HG03571 (cell line): Measurements from ENCODE around the gene CAVIN2.

Experiments
- ATAC-seq: cut with Tn5 transposase; IDR thresholded peaks from one replicate; pipeline ENCODE4 v1.9.1; 2021; ENCODE audit not compliant: unreplicated experiment

Gene CAVIN2, protein sequence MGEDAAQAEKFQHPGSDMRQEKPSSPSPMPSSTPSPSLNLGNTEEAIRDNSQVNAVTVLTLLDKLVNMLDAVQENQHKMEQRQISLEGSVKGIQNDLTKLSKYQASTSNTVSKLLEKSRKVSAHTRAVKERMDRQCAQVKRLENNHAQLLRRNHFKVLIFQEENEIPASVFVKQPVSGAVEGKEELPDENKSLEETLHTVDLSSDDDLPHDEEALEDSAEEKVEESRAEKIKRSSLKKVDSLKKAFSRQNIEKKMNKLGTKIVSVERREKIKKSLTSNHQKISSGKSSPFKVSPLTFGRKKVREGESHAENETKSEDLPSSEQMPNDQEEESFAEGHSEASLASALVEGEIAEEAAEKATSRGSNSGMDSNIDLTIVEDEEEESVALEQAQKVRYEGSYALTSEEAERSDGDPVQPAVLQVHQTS

DNA sequence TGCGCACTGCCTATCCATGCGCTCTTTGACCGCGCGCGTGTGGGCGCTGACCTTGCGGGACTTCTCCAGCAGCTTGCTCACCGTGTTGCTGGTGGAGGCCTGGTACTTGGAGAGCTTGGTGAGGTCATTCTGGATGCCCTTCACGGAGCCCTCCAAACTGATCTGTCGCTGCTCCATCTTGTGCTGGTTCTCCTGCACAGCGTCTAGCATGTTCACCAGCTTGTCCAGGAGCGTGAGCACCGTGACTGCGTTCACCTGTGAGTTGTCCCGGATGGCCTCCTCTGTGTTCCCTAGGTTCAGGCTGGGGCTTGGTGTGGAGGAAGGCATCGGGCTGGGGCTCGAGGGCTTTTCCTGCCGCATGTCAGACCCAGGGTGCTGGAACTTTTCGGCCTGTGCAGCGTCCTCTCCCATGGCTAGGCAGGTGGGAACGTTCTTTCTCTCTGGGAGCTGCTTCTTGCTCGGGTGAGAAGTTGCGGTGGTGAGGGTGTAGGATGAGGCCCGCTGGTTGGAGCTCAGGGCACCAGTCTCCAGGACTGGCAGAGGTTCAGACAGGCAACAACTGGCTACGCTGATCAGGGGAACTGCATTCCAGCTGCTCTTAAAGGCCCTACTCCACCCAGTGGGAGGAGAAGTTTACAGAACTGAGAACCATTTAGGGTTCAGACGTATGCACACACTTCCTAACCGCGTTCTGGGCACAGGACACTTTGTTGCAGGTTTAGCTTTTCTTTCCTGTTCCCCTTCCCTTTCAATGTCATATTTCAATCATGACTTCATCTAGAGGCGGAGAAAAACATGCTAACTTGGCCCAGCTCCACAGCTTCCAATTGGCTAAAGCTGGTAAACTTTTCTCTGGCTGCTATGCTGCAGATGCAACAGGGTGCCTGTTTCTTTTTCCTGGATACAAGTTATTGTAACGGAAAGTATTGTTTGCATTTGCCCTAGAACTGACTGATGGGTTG is at the start of gene CAVIN2:
Gene CAVIN2, minus strand, starts transcription at position 574 of the 962 bp plus-strand sequence. Its CDS starts 163 bp downstream, at position 411.
- ATAC-seq: no peak

DNA sequence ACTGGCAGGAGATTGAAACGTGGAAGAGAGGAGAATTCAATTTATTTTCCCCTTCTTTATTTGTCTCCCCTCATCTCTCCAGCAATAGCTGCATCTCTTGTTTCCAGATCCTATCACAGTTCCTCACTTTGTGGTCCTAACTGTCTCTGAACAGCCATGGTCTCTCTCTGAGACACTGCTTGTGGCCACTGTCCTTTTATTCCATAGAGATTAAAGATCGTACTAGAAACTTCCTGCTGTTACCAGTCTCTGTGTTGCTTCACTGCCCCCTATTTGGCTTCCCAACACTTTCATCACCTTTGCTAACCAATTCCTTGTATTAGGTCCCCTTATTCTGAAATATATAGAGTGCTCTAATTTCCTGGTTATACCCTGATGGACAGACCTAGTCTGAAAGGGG is 48.9 kb upstream of the CAVIN2 start:
- ATAC-seq: no peak

DNA sequence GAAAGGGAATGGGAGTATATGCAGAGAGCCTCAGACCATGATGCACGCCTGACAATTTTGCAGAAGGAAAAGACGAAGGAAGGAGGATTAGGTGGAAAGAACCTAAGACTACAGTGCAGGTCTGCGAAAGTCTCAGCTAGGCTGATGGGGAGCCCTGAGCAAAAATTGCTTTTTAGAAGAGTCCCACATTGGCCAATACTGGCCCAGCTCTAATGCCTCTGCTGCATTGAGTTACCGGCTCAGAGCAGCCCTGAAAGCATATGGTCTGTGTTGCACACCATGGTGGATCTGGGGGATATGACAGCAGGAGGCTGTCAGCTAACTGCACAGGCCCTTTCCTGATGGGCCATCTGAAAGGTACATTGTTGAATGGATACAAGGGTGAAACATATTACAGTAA is 48.3 kb upstream of the CAVIN2 start:
- no peak for ATAC-seq

DNA sequence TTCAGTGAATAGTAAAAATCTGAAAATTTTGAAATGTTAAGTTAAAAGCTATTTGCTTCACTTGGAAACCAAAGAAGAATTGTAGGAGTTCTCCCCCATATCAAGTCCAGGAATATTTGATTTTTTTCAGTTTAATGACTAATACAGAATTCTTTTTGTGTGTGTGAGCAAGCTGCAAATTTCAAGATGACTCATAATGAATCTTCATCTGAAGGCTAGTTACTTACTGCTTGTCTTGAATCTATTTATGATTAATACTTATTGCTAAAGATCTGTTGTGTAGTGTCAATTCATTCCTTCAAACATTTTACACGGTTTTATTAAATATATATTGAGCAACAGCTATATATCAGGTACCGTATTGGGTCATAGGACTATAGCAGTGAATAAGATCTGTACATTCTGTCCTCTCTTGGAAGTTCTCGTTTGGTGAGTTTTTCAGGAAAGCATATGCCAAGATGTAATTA is 47.8 kb upstream of the CAVIN2 start:
- ATAC-seq: no peak

DNA sequence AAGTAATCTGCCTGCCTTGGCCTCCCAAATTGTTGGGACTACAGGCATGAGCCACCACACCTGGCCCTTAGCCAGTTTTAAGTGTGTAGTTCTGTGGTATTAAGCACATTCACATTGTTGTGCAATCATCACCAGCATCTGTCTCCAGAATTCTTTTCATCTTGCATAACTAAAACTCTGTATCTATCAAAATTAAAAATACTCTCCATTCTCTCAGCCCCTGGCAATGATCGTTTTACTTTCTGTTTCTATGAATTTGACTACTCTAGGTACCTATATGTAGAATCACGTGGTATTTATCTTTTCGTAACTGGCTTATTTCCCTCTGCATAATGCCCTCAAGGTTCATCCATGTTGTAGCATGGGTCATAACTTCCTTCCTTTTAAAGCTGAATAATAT is 45.5 kb upstream of the CAVIN2 start:
- no peak for ATAC-seq

DNA sequence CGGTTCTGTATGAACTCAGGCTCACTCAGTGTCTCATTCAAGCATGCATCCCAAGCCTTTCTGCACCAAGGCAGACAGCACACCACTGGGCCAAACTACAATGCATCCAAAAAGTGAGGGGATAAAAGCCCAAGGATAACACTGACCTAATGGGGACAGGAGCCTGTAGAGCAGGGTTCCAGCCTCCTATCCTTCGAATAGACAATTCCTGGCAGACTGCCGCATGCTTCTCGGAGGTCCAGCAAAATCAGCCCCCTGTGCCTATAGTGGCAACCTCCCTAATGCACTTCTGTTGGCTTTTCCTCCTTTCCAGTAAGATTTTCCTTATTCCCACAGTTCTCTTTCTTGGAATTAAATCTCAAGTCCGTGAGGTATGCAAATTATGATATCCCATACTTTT is 44.8 kb upstream of the CAVIN2 start:
- ATAC-seq: no peak

DNA sequence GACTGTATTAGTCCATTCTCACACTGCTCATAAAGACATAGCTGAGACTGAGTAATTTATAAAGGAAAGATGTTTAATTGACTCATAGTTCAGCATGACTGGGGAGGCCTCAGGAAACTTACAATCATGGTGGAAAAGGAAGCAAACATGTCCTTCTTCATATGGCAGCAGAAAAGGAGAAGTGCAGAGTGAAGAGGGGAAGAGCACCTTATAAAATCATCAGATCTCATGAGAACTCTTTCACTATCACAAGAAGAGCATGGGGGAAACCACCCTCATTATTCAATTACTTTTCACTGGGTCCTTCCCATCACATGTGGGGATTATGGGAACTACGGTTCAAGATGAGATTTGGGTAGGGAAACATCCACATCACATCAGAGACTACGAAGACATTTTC is 43.0 kb upstream of the CAVIN2 start:
- ATAC-seq: no peak

DNA sequence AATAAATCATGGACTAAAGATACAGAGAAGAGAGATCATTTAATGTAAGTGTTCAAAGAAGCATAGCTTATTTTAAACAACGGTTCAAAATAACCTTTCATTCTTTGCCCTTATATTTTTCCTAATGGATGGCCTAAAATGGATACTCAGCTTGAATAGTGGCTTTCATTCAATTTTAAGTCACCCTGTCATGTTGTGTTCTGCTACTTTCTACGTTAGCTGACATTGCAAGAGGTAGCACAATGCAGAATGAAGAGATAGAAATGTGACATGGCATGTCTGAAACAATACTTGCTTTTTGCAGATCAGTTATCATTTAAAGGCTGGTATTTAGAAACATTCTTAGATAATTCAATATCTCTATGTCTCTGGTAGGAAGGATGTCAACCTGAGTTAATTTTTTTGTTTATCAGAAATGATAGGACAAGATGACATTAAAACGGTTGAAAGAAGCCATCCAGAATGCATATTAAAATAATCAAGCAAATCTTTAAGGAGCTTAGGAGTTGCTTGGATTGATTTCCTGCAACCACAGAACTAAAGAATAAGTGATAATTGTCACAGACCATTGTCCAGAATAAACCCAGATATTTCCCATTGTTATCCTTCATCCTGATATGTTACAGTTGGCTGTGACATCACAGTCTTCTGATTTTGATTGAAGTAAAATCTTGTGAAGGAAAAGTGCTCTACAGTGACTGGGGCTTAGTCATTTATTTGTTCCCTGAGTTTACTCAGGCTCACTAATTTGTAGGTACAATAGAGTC is 41.7 kb upstream of the CAVIN2 start:
- no peak for ATAC-seq

DNA sequence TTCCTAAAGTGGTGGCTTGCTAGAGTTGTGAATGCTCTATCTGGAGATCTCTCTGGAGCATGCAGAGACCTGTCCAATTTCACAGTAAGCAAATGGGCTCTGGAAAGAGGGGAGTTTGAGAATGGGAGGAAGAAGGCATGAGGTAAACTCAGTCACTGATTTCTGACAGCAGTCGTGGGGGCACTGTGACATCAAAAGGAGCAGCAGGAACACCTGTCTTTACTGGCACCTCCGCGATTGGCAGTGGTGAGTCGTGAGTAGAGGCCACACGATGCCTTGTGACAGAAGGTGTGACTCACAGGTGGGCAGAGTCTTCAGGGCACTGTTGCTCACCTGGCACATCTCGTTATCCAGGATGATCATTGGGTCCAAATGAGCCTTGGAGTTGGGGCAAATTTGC is 38.8 kb upstream of the CAVIN2 start:
- ATAC-seq: no peak

DNA sequence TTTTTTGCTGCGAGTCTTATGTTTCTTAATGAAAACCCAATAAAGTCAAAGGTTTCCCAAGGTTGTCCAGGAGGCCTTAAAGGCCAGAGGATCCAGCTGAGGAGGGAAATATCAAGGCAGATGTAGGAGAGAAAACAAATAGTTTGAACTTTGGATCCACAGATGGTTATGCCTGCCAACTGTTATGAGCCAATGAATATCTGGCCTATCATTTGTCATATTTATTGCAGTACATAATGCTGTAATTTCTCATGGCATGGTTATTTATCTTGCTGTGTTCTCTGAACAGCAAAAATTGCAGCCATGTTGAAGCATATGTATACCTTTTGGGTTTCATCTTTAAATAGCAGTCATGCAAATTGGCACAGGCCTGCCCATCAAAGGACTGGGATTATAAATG is 38.2 kb upstream of the CAVIN2 start:
- ATAC-seq: no peak

DNA sequence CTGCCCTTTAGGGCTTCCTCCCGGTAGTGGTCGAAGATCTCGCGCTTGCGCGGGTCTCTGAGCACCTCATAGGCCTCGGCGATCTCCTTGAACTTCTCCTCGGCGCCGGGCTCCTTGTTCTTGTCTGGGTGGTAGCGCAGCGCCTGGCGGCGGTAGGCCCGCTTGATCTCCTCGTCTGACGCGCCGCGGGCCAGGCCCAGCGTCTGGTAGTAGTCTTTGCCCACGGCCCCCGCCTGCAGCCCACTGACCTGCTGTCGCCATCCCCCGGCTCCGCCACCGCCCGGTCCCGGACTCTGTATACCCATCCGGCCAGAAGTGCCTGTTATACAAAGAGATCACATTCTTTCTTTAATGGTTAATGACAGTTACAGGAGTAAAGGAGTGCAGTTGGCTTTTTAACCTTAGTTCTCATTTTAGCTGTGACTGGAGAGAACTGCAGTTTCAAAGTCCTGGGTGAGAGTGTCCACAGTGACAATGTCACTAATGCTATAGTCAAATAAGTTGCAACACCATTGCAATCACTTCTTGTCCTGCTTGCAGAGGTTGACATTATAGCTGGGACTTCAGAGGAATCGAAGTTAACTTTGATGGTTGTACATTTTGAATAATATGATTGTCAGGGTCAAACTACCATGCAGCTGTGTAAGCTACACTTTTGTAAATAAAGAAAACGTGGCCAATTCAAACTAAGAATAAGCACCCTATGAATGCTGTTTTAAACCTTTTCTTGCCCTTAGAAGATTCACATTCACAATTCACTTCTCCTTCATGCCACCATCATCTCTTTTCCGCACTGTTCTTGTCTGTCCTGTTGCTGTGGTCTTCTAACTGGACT is 35.3 kb upstream of the CAVIN2 start:
- no peak for ATAC-seq

DNA sequence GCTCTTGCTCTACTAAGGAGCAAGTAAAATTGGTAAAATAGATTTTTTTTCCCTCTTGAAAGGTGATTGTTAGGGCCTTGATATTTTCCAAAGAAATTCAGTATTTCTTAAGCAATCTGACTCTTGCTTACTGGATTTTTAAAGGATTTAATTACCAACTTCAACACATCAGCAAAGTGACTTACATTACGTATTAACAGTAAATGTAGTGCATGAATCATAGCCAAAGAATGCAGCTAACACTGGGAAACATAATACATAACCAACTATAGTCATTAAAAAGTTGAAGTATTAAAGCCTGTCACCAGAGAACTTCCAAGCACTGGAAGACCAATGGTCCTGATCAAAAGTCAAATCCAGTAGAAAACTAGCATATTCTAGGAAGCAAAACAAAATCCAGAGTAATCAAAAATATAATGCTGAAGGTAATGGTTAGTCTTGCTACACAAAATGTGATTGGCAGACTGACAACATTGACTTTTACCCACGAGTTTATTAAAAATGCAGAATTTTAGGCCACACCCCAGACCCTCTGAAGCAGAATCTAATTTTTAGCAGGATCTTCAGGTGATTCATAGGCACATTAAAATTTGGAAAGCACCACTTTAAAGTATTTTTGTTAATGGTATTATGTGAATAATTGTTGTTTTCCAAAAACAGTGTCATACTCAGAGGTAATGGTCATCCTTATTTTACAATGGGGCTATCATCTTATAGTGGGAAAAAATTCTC is 31.8 kb upstream of the CAVIN2 start:
- ATAC-seq: no peak

DNA sequence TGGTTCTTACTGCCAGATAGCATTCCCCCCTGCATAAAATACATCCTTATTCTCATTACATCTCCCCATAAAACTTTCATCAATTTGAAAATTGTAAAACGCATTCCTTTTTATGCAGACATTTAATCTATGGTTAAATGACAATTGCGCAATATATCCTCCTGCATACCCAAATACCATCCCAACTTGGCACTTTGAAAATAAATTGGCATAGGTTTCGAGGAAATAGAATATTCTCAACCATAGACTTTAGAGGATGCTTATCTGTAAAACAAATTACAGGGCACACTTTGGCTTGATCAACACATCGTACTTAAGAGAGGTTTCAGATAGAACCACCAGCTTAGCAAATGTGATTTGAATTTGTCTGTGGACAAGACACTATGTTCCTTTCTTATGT is 31.0 kb upstream of the CAVIN2 start:
- ATAC-seq: no peak

DNA sequence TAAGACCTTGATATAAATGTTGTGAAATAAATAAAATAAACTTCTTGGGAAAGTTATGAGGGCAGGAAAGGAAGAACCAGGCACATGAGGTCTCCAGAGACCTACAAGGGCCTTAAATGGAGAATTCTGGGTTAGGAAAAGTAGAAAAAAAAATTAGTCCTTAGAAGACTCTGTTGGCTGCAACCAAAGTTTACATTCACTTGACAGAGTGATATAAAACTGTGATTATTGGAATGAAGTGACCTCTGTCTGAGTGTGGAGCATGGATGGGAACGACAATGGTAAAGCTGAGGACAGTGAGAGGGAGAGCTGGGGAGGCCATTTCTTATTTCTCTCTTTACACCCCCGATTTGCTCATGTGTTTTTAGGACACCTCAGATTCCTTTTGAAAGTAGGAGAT is 29.0 kb upstream of the CAVIN2 start:
- no peak for ATAC-seq

DNA sequence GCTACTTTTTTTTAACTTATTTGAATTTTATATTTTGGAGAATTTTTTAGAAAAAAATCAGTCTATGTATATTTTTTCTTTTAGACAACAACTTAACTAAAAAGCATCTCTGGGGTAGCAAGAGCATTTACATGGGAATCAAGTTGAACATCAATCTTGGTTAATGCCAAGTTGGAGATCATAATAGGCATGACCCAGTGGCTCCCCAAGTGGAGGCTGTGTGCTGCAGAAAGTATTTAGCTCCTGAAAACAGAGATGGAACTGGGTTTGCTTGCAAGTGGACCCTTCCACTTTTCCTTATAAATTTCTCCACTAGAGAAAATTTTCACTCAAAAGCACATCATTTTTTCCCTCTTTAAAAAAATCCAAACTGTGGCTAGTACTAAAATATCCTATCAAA is 23.9 kb upstream of the CAVIN2 start:
- no peak for ATAC-seq

DNA sequence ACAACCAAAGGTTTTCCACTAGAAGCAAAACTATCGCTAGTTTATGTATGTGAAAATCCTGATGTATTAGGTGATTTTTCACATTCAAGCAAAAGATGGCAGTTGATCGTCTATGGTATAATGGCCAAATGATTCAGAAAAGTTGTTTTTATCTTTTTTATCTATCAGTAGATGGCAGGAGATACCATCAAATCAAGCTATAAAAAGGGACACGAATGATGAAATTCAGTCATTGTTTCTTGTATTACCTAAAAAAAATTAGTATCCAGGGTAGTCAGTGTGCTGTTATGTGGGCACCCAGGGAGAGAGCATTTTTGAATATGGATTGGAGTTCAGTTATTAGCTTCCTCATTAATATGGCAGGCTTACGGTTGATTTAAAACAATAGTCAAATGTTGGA is 22.9 kb upstream of the CAVIN2 start:
- no peak for ATAC-seq

DNA sequence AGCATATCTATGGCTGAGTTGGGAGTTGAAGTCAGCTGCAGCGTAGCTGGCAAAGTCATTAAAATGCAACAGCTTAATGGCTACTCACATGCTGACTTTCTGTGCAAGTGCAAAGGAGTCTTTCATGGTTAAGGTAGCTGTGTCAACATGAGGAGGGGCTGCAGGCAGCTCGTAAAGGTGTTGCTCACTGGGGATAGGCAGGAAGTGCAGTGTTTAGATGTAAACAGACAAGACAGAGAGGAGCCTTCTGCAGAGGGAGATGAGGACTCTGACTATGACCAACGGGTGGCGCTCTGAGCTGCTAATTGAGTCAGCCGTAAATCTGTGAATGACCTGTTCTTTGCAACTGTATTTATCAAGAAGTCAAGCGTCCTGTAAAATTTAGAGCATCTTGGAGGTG is 22.3 kb upstream of the CAVIN2 start:
- ATAC-seq: no peak

DNA sequence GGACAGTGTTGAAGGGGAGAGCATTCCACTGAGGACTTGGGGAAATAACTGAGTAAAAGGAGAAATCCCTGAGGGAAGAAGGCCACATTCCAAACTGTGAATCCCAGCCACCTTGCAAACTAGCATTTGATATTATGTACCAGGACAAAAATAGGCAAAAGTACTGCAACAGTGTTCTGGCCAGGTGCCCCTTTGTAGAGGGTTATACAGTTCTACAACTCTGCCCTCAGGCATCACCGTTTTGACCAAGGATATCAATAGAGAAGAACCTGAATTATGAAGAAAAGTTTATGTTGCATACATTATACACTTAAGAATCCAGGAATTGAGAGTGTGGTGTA is 20.6 kb upstream of the CAVIN2 start:
- no peak for ATAC-seq

DNA sequence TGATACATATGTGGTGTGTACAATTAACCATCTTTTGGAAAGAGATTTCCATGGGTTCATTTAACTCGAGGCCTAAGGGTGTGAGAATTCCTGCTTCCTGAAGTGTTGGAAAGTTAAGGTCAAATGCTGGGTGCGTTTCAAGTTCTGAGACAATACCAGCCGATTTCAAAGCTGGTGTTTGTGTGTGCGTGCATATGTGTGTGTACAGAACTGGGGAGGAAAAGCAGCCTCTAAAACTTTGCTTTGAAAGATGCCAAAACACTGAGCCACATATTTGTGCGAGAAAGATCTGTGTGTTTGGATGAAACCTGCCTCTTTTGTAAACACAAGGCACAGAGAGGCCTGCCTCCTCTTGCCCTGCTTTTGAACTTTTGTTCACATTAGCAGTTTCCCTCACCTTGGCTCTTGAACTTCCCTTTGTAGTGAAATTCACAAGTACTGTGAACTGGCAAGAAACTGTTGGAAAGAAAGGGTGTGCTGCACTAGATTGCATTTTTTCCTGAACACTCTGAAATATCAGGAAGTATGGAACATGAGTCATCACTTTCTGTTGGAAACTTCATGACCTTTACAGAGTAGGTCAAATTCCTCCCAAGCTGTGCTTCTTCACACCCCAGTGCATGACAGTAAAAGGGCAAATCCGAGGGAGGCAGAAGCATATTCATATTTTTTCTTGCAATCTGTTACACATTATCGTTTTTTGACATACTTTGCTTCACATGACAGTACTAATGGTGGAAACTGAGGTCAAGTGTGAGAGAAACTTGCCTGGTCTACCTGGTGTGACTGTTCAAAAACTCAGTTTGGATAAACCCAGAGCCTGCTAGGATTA is 20.0 kb upstream of the CAVIN2 start:
- ATAC-seq: no peak
